ENCODE results near the gene SYNJ2. TPM values are rescaled to one million over a fixed set of nuclear protein-coding genes. Genes with fewer than 3 reads are reported as not detected.
"Not testable (repeated sequence)": the region's sequence is repeated elsewhere in the genome, so short reads cannot be mapped to it uniquely, and the experiment has no call there.

SYNJ2 gene
- total and polyA plus RNA-seq, 2 experiments from 2014 or later = 2.8 to 5.6 TPM

DNA sequence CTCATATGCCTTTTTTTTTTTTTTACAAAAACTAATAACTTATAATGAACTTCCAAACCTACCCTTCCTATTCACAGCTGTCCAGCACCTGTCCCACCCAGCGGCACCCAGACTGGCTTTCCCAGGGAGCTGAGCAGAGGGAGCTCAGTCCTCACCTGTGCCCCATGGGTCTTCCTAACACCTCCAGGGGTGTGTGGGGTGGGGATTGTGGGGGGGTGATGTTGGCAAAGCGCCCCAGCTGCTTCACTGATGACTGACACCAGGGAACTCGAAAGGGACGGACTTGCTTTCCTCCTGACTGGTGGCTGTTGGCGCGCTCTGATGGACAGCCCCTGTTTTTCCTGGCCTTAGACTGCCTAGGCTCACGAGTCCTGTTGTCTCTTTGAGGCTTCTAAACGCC is 14.2 kb upstream of the SYNJ2 start:
- Mint-ChIP-seq H3K36me3 (ENCODE audit: low read depth) (no peaks in the 10 kb centered on the region), H3K27me3 (ENCODE audit: insufficient read depth, low read depth, poor library complexity) (peaks cover 10% of the 10 kb centered on the region), H3K4me1 (peaks cover 12% of the 10 kb centered on the region), H3K4me3 (no peak overlapping the region), H3K27ac (no peak overlapping the region), H3K9me3 (no peaks in the 10 kb centered on the region)
- Histone ChIP-seq H2AFZ (no peak overlapping the region), H3K27ac (ENCODE audit: low read depth) (no peak overlapping the region), H4K20me1 (replicated peaks; ENCODE audit: insufficient read depth) (no peaks in the 10 kb centered on the region), H3K9me2 (ENCODE audit: insufficient read depth) (no peaks in the 10 kb centered on the region), H3K79me2 (replicated peaks; ENCODE audit: insufficient read depth) (no peaks in the 10 kb centered on the region), H3K27me3 (ENCODE audit: insufficient read depth) (no peaks in the 10 kb centered on the region), H3K4me2 (no peak overlapping the region), H3F3A (replicated peaks; ENCODE audit: low read depth) (no peaks in the 10 kb centered on the region), H3K36me3 (ENCODE audit: insufficient read depth) (no peaks in the 10 kb centered on the region), H3K4me1 (ENCODE audit: insufficient read depth) (no peaks in the 10 kb centered on the region; the same call in 1 of the 2 replicates), H3K4me3 (no peak overlapping the region)
- DNase-seq (ENCODE audit: low spot score) = no peak
- no peak for TF ChIP-seq CREB1 (CRISPR knock-in tag; IDR thresholded peaks at IDR 0.05; ENCODE audit: low read depth)
- TF ChIP-seq EZH2 (IDR thresholded peaks at IDR 0.05; ENCODE audit: low read depth, unreplicated experiment) = no peak
- TF ChIP-seq, protein P1, sequence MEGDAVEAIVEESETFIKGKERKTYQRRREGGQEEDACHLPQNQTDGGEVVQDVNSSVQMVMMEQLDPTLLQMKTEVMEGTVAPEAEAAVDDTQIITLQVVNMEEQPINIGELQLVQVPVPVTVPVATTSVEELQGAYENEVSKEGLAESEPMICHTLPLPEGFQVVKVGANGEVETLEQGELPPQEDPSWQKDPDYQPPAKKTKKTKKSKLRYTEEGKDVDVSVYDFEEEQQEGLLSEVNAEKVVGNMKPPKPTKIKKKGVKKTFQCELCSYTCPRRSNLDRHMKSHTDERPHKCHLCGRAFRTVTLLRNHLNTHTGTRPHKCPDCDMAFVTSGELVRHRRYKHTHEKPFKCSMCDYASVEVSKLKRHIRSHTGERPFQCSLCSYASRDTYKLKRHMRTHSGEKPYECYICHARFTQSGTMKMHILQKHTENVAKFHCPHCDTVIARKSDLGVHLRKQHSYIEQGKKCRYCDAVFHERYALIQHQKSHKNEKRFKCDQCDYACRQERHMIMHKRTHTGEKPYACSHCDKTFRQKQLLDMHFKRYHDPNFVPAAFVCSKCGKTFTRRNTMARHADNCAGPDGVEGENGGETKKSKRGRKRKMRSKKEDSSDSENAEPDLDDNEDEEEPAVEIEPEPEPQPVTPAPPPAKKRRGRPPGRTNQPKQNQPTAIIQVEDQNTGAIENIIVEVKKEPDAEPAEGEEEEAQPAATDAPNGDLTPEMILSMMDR (conservative IDR thresholded peaks at IDR 0.05; ENCODE audit: low read depth in 2 of 2) = no peak
- TF ChIP-seq, protein P2, sequence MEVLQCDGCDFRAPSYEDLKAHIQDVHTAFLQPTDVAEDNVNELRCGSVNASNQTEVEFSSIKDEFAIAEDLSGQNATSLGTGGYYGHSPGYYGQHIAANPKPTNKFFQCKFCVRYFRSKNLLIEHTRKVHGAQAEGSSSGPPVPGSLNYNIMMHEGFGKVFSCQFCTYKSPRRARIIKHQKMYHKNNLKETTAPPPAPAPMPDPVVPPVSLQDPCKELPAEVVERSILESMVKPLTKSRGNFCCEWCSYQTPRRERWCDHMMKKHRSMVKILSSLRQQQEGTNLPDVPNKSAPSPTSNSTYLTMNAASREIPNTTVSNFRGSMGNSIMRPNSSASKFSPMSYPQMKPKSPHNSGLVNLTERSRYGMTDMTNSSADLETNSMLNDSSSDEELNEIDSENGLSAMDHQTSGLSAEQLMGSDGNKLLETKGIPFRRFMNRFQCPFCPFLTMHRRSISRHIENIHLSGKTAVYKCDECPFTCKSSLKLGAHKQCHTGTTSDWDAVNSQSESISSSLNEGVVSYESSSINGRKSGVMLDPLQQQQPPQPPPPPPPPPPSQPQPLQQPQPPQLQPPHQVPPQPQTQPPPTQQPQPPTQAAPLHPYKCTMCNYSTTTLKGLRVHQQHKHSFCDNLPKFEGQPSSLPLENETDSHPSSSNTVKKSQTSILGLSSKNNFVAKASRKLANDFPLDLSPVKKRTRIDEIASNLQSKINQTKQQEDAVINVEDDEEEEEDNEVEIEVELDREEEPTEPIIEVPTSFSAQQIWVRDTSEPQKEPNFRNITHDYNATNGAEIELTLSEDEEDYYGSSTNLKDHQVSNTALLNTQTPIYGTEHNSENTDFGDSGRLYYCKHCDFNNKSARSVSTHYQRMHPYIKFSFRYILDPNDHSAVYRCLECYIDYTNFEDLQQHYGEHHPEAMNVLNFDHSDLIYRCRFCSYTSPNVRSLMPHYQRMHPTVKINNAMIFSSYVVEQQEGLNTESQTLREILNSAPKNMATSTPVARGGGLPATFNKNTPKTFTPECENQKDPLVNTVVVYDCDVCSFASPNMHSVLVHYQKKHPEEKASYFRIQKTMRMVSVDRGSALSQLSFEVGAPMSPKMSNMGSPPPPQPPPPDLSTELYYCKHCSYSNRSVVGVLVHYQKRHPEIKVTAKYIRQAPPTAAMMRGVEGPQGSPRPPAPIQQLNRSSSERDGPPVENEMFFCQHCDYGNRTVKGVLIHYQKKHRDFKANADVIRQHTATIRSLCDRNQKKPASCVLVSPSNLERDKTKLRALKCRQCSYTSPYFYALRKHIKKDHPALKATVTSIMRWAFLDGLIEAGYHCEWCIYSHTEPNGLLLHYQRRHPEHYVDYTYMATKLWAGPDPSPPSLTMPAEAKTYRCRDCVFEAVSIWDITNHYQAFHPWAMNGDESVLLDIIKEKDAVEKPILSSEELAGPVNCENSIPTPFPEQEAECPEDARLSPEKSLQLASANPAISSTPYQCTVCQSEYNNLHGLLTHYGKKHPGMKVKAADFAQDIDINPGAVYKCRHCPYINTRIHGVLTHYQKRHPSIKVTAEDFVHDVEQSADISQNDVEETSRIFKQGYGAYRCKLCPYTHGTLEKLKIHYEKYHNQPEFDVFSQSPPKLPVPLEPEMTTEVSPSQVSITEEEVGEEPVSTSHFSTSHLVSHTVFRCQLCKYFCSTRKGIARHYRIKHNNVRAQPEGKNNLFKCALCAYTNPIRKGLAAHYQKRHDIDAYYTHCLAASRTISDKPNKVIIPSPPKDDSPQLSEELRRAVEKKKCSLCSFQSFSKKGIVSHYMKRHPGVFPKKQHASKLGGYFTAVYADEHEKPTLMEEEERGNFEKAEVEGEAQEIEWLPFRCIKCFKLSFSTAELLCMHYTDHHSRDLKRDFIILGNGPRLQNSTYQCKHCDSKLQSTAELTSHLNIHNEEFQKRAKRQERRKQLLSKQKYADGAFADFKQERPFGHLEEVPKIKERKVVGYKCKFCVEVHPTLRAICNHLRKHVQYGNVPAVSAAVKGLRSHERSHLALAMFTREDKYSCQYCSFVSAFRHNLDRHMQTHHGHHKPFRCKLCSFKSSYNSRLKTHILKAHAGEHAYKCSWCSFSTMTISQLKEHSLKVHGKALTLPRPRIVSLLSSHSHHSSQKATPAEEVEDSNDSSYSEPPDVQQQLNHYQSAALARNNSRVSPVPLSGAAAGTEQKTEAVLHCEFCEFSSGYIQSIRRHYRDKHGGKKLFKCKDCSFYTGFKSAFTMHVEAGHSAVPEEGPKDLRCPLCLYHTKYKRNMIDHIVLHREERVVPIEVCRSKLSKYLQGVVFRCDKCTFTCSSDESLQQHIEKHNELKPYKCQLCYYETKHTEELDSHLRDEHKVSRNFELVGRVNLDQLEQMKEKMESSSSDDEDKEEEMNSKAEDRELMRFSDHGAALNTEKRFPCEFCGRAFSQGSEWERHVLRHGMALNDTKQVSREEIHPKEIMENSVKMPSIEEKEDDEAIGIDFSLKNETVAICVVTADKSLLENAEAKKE (CRISPR knock-in tag; IDR thresholded peaks at IDR 0.05) = no peak
- no peak for ATAC-seq

DNA sequence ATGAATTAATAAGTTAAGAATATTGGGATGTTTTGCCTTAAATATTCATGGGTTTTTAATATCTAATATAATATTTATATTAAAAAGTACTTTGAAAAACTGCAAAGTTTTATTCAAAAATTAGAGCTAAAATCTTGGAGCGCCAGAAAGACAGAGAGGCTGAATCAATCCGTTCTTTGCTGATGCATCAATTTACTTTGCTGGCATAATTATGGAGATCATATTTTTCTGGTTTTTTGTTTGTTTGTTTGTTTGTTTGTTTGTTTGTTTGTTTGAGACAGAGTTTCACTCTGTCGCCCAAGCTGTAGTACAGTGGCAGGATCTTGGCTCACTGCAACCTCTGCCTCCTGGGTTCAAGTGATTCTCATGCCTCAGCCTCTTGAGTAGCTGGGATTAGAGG is 9.5 kb upstream of the SYNJ2 start:
- H3K27me3 ChIP-seq (ENCODE audit: insufficient read depth); H3K9me3 Mint-ChIP-seq; ATAC-seq; H3K4me2 ChIP-seq; H3K27ac Mint-ChIP-seq; H3K4me1 ChIP-seq (ENCODE audit: insufficient read depth); H3K27ac ChIP-seq (ENCODE audit: low read depth); H4K20me1 ChIP-seq (replicated peaks; ENCODE audit: insufficient read depth); H3K79me2 ChIP-seq (replicated peaks; ENCODE audit: insufficient read depth); H3K36me3 Mint-ChIP-seq (ENCODE audit: low read depth); H3K4me3 Mint-ChIP-seq; H3K9me2 ChIP-seq (ENCODE audit: insufficient read depth); H3K4me3 ChIP-seq; H2AFZ ChIP-seq; DNase-seq (ENCODE audit: low spot score); H3K36me3 ChIP-seq (ENCODE audit: insufficient read depth); H3F3A ChIP-seq (replicated peaks; ENCODE audit: low read depth): not testable (repeated sequence)
- H3K4me1 Mint-ChIP-seq = peaks cover 15% of the 10 kb centered on the region
- peaks cover 17% of the 10 kb centered on the region for H3K27me3 Mint-ChIP-seq (ENCODE audit: insufficient read depth, low read depth, poor library complexity)

Measured in GM23338 (cell line).